GM12864 (cell line): ENCODE results near the gene NFATC2.

Experiments used
- DNase-seq: peaks from one replicate; pipeline ENCODE4 v3.0.0-alpha.2; 2011; ENCODE audit warnings: low read depth
- H3K4me3 ChIP-seq: 2 replicates; pipeline ENCODE4 v1.5.1; 2011; ENCODE audit warnings: mild to moderate bottlenecking, low read depth, low read length, control low read depth
- CTCF ChIP-seq: IDR thresholded peaks from 2 replicates; pipeline ENCODE4 v1.5.1; 2011; ENCODE audit warnings: low read depth, mild to moderate bottlenecking, moderate library complexity, low read length, control low read depth, inconsistent platforms; ENCODE audit errors: missing control alignments

NFATC2 gene

GRCh38 chr20:51361258-51361657 lies 181.3 kb downstream of the NFATC2 start:
- H3K4me3 ChIP-seq, result no peak overlapping the region
- TF ChIP-seq CTCF, result no peak
- no peak for DNase-seq

GRCh38 chr20:51360451-51361201 lies 181.9 kb downstream of the NFATC2 start:
- H3K4me3 ChIP-seq, result no peak overlapping the region
- no peak for DNase-seq
- TF ChIP-seq CTCF, result no peak

- H3K4me3 ChIP-seq, result no peak overlapping the region
- no peak for DNase-seq
- TF ChIP-seq CTCF, result no peak
Measured at GRCh38 chr20:51359947-51360346, 182.6 kb downstream of the NFATC2 start.

- no peak for DNase-seq
- TF ChIP-seq CTCF, result no peak
- H3K4me3 ChIP-seq, result no peak overlapping the region
Measured at GRCh38 chr20:51359401-51359800, 183.1 kb downstream of the NFATC2 start.

GRCh38 chr20:51358032-51358724 lies 184.3 kb downstream of the NFATC2 start:
- no peak for DNase-seq
- no peak for TF ChIP-seq CTCF
- H3K4me3 ChIP-seq, result no peak overlapping the region

- H3K4me3 ChIP-seq, result no peak overlapping the region
- TF ChIP-seq CTCF, result no peak
- DNase-seq, result no peak
Measured at GRCh38 chr20:51357543-51357942, 185.0 kb downstream of the NFATC2 start.
